Stimulated activated CD4-positive, alpha-beta T cell treated with anti-CD3 and anti-CD28 coated beads, Interleukin-2, amount 100 ng/mL, for 4 hours (primary cell): ENCODE data around the gene ANKRD30BL.
"Not testable (repeated sequence)": the region's sequence is repeated elsewhere in the genome, so short reads cannot be mapped to it uniquely, and the experiment has no call there.

ENCODE experiments used
- DNase-seq: peaks from one replicate; pipeline ENCODE4 v3.0.0-alpha.2; 2020; ENCODE audit warnings: low read depth

The ANKRD30BL gene

GRCh38 chr2:132161161-132162124, at the start of gene ANKRD30BL:
Gene ANKRD30BL, minus strand, starts transcription at chr2:132161952. Its CDS starts 247 bp downstream, at chr2:132161705.
- DNase-seq, result not testable (repeated sequence)

GRCh38 chr2:132202866-132203265, 41.1 kb upstream of the ANKRD30BL start:
- not testable (repeated sequence) for DNase-seq

- not testable (repeated sequence) for DNase-seq
Measured at GRCh38 chr2:132192854-132193253, 31.1 kb upstream of the ANKRD30BL start.

- DNase-seq, result not testable (repeated sequence)
Measured at GRCh38 chr2:132167100-132167499, 5.3 kb upstream of the ANKRD30BL start.

GRCh38 chr2:132162125-132162660, 441 bp upstream of the ANKRD30BL start:
- DNase-seq, result not testable (repeated sequence)

GRCh38 chr2:132146774-132147173, 15.0 kb downstream of the ANKRD30BL start:
- DNase-seq, result not testable (repeated sequence)
